ENCODE measurements around the gene GPR160.

GRCh38 chr3:170046269-170047132, 8.7 kb downstream of the GPR160 start:
- TF ChIP-seq CTCF (IDR thresholded peaks at IDR 0.05) = no peak
- TF ChIP-seq EP300 (IDR thresholded peaks at IDR 0.05) = no peak
